GM23338 (cell line): ENCODE results near the gene TSR1. TPM values are rescaled to one million over a fixed set of nuclear protein-coding genes. Genes with fewer than 3 reads are reported as not detected.

Source experiments
- ATAC-seq: fragments of 200-7000 bp; cut with Tn5 transposase; 3 replicates; pipeline ENCODE4 v1.9.1; 2020
- DNase-seq: peaks from one replicate; pipeline ENCODE4 v3.0.0-alpha.2; 2015; ENCODE audit warnings: low spot score
- H2AFZ ChIP-seq: fragments of 200-600 bp; sonication (generic); 2 replicates; pipeline ENCODE4 v1.8.0; 2016; ENCODE audit warnings: antibody characterized with exemption, mild to moderate bottlenecking, moderate library complexity
- H3F3A ChIP-seq: fragments of 200-600 bp; sonication (generic); replicated peaks from 2 replicates; pipeline ENCODE4 v1.8.0; 2017; ENCODE audit warnings: antibody characterized with exemption, mixed run types, low read depth
- H3K27ac ChIP-seq: fragments of 200-600 bp; sonication (generic); 2 replicates; pipeline ENCODE4 v1.6.1; 2016; ENCODE audit warnings: low read depth
- H3K27me3 ChIP-seq: fragments of 200-600 bp; sonication (generic); 2 replicates; pipeline ENCODE4 v1.8.0; 2016; ENCODE audit warnings: mild to moderate bottlenecking, mixed run types, moderate library complexity; ENCODE audit not compliant: insufficient read depth
- H3K36me3 ChIP-seq: fragments of 200-600 bp; sonication (generic); 2 replicates; pipeline ENCODE4 v1.8.0; 2016; ENCODE audit warnings: mild to moderate bottlenecking; ENCODE audit not compliant: insufficient read depth
- H3K4me1 ChIP-seq: fragments of 200-600 bp; sonication (generic); 2 replicates; pipeline ENCODE4 v1.8.0; 2016; ENCODE audit warnings: mild to moderate bottlenecking, moderate library complexity; ENCODE audit not compliant: insufficient read depth
- H3K4me2 ChIP-seq: fragments of 200-600 bp; sonication (generic); 2 replicates; pipeline ENCODE4 v1.7.1; 2017; ENCODE audit warnings: mixed run types
- H3K4me3 ChIP-seq: fragments of 200-600 bp; sonication (generic); 2 replicates; pipeline ENCODE4 v1.6.1; 2016; ENCODE audit warnings: mixed run types
- H3K79me2 ChIP-seq: fragments of 200-600 bp; sonication (generic); replicated peaks from 2 replicates; pipeline ENCODE4 v1.8.0; 2017; ENCODE audit warnings: mild to moderate bottlenecking; ENCODE audit not compliant: insufficient read depth
- H3K9me2 ChIP-seq: fragments of 200-600 bp; sonication (generic); 2 replicates; pipeline ENCODE4 v1.8.0; 2017; ENCODE audit not compliant: insufficient read depth
- H4K20me1 ChIP-seq: fragments of 200-600 bp; sonication (generic); replicated peaks from 2 replicates; pipeline ENCODE4 v1.8.0; 2017; ENCODE audit warnings: mild to moderate bottlenecking; ENCODE audit not compliant: insufficient read depth
- H3K27ac Mint-ChIP-seq: 2 replicates; pipeline ENCODE4 v1.8.0; 2020; ENCODE audit warnings: inconsistent platforms, mild to moderate bottlenecking, moderate library complexity, mixed read lengths
- H3K27me3 Mint-ChIP-seq: 3 replicates; pipeline ENCODE4 v1.8.0; 2022; ENCODE audit warnings: low read depth, mild to moderate bottlenecking, moderate library complexity, mixed read lengths, inconsistent platforms; ENCODE audit not compliant: insufficient read depth, poor library complexity
- H3K36me3 Mint-ChIP-seq: 3 replicates; pipeline ENCODE4 v1.8.0; 2021; ENCODE audit warnings: low read depth, mild to moderate bottlenecking, inconsistent platforms, moderate library complexity, mixed read lengths
- H3K4me1 Mint-ChIP-seq: 3 replicates; pipeline ENCODE4 v1.8.0; 2020; ENCODE audit warnings: mild to moderate bottlenecking, inconsistent platforms, mixed read lengths
- H3K4me3 Mint-ChIP-seq: 3 replicates; pipeline ENCODE4 v1.8.0; 2021; ENCODE audit warnings: moderate library complexity, mild to moderate bottlenecking, inconsistent platforms, mixed read lengths
- H3K9me3 Mint-ChIP-seq: 3 replicates; pipeline ENCODE4 v1.8.0; 2020; ENCODE audit warnings: moderate library complexity, mild to moderate bottlenecking, inconsistent platforms, mixed read lengths
- EZH2 ChIP-seq: fragments of 200-600 bp; sonication (generic); IDR thresholded peaks from one replicate; pipeline ENCODE4 v1.8.0; 2017; ENCODE audit warnings: antibody characterized with exemption, mild to moderate bottlenecking, low read depth; ENCODE audit not compliant: unreplicated experiment
- JUNB ChIP-seq: IDR thresholded peaks from one replicate; pipeline ENCODE4 v1.6.1; 2016; ENCODE audit warnings: antibody characterized with exemption; ENCODE audit not compliant: unreplicated experiment
- NANOG ChIP-seq: IDR thresholded peaks from 2 replicates; pipeline ENCODE4 v1.6.1; 2016; ENCODE audit warnings: antibody characterized with exemption, borderline replicate concordance
- REST ChIP-seq: IDR thresholded peaks from one replicate; pipeline ENCODE4 v1.6.1; 2018; ENCODE audit warnings: antibody characterized with exemption; ENCODE audit not compliant: unreplicated experiment
- STAT1 ChIP-seq: IDR thresholded peaks from one replicate; pipeline ENCODE4 v1.6.1; 2016; ENCODE audit warnings: antibody characterized with exemption; ENCODE audit not compliant: unreplicated experiment
- ZNF114 ChIP-seq: fragments of 250-450 bp; sonication (Bioruptor Pico); IDR thresholded peaks from 2 replicates; pipeline ENCODE4 v1.5.0; 2020; ENCODE audit warnings: mild to moderate bottlenecking, moderate library complexity
- ZNF331 ChIP-seq: fragments of 250-450 bp; sonication (Bioruptor Pico); IDR thresholded peaks from 2 replicates; pipeline ENCODE4 v1.5.0; 2020; ENCODE audit warnings: low read depth, mild to moderate bottlenecking, moderate library complexity
- polyA plus RNA-seq: library from polyadenylated mRNA; unstranded; fragments of >200 nt; fragmentation: Nextera tagmentation; extraction: Ambion mirVana; gene quantifications from 2 replicates; pipeline ENCODE4 v1.2.1, GENCODE V29; 2016
- total RNA-seq: library from RNA; depleted of rRNA; stranded (reverse); fragments of >200 nt; shearing (Covaris generic); gene quantifications from 2 replicates; pipeline ENCODE4 v1.2.3, GENCODE V29; 2014
- TF ChIP-seq, protein P1 (sequence below): IDR thresholded peaks from 2 replicates; pipeline ENCODE4 v1.6.1; 2016; ENCODE audit warnings: antibody characterized with exemption

TSR1 gene
- total and polyA plus RNA-seq, 2 experiments from 2014 or later: 36.9 to 108 TPM

GRCh38 chr17:2323629-2324314, 12.5 kb downstream of the TSR1 start:
- Histone ChIP-seq H3F3A (peaks cover 38% of the 10 kb centered on the region), H3K4me3 (no peak overlapping the region), H3K79me2 (peaks cover 14% of the 10 kb centered on the region; the same call in 1 of the 2 replicates), H3K4me2 (no peak overlapping the region), H2AFZ (no peak overlapping the region), H3K27me3 (no peaks in the 10 kb centered on the region), H4K20me1 (peaks cover 35% of the 10 kb centered on the region), H3K4me1 (no peaks in the 10 kb centered on the region), H3K27ac (no peak overlapping the region), H3K36me3 (peaks cover 58% of the 10 kb centered on the region), H3K9me2 (no peaks in the 10 kb centered on the region)
- Mint-ChIP-seq H3K27me3 (peaks cover 6% of the 10 kb centered on the region), H3K4me1 (no peaks in the 10 kb centered on the region), H3K9me3 (no peaks in the 10 kb centered on the region; the same call in 2 of the 3 replicates), H3K4me3 (no peak overlapping the region), H3K27ac (no peak overlapping the region), H3K36me3 (peaks cover 52% of the 10 kb centered on the region)
- no peak for ATAC-seq
- TF ChIP-seq REST (no peak), ZNF114 (CRISPR knock-in tag) (no peak), NANOG (no peak)
- DNase-seq: no peak

GRCh38 chr17:2321399-2321798, 14.9 kb downstream of the TSR1 start:
- H4K20me1 ChIP-seq: peaks cover 25% of the 10 kb centered on the region
- H3K27ac ChIP-seq: no peak overlapping the region
- H3K9me2 ChIP-seq: no peaks in the 10 kb centered on the region
- no peak for ATAC-seq
- peaks cover 50% of the 10 kb centered on the region for H3K36me3 Mint-ChIP-seq
- H3K4me1 ChIP-seq: no peaks in the 10 kb centered on the region
- peaks cover 8% of the 10 kb centered on the region for H3K27me3 Mint-ChIP-seq
- no peaks in the 10 kb centered on the region for H3K4me1 Mint-ChIP-seq
- peaks cover 34% of the 10 kb centered on the region for H3F3A ChIP-seq
- no peaks in the 10 kb centered on the region; the same call in 2 of the 3 replicates for H3K9me3 Mint-ChIP-seq
- H3K4me2 ChIP-seq: no peak overlapping the region
- no peak overlapping the region for H3K4me3 Mint-ChIP-seq
- H3K36me3 ChIP-seq: peaks cover 37% of the 10 kb centered on the region
- DNase-seq: no peak
- H3K79me2 ChIP-seq: no peaks in the 10 kb centered on the region; the same call in 1 of the 2 replicates
- H3K4me3 ChIP-seq: no peak overlapping the region
- H2AFZ ChIP-seq: no peak overlapping the region
- H3K27me3 ChIP-seq: no peaks in the 10 kb centered on the region
- no peak overlapping the region for H3K27ac Mint-ChIP-seq
- TF ChIP-seq JUNB (no peak), STAT1 (no peak), REST (no peak), ZNF331 (CRISPR knock-in tag) (no peak), ZNF114 (CRISPR knock-in tag) (no peak), EZH2 (no peak), NANOG (no peak)
- TF ChIP-seq, protein P1, sequence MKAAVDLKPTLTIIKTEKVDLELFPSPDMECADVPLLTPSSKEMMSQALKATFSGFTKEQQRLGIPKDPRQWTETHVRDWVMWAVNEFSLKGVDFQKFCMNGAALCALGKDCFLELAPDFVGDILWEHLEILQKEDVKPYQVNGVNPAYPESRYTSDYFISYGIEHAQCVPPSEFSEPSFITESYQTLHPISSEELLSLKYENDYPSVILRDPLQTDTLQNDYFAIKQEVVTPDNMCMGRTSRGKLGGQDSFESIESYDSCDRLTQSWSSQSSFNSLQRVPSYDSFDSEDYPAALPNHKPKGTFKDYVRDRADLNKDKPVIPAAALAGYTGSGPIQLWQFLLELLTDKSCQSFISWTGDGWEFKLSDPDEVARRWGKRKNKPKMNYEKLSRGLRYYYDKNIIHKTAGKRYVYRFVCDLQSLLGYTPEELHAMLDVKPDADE: no peak
